Immature natural killer cell (primary cell): ENCODE measurements around the gene MAPK6. TPM values are rescaled to one million over a fixed set of nuclear protein-coding genes. Genes with fewer than 3 reads are reported as not detected.

Source experiments
- DNase-seq, 3 donors: peaks; one replicate each; pipeline ENCODE4 v3.0.0; 2022; ENCODE audit warnings: mixed read lengths in 1 of 3
- H3K27ac Mint-ChIP-seq, 6 donors: one replicate each; pipeline ENCODE4 v1.8.0; 2020; ENCODE audit warnings: mixed read lengths in 6 of 6, mild to moderate bottlenecking in 5 of 6, inconsistent platforms in 4 of 6, moderate library complexity in 3 of 6
- H3K27me3 Mint-ChIP-seq, 3 donors: one replicate each; pipeline ENCODE4 v1.8.0; 2020 to 2021; ENCODE audit warnings: low read depth in 3 of 3, mild to moderate bottlenecking in 3 of 3, mixed read lengths in 3 of 3, moderate library complexity in 3 of 3, inconsistent platforms in 1 of 3
- H3K36me3 Mint-ChIP-seq, 3 donors: one replicate each; pipeline ENCODE4 v1.8.0; 2020; ENCODE audit warnings: mixed read lengths in 3 of 3, inconsistent platforms in 2 of 3, mild to moderate bottlenecking in 2 of 3
- H3K4me1 Mint-ChIP-seq, 2 donors: one replicate each; pipeline ENCODE4 v1.8.0; 2020; ENCODE audit warnings: inconsistent platforms in 2 of 2, mild to moderate bottlenecking in 2 of 2, mixed read lengths in 2 of 2, moderate library complexity in 1 of 2
- H3K4me3 Mint-ChIP-seq, 5 donors: one replicate each; pipeline ENCODE4 v1.8.0; 2020; ENCODE audit warnings: mild to moderate bottlenecking in 5 of 5, mixed read lengths in 5 of 5, inconsistent platforms in 3 of 5, moderate library complexity in 3 of 5
- H3K9me3 Mint-ChIP-seq, 6 donors: one replicate each; pipeline ENCODE4 v1.8.0; 2020; ENCODE audit warnings: mild to moderate bottlenecking in 6 of 6, mixed read lengths in 6 of 6, inconsistent platforms in 4 of 6, moderate library complexity in 3 of 6
- polyA plus RNA-seq, 3 donors: library from polyadenylated mRNA; unstranded; fragments of 300-500 nt; fragmentation: Illumina TruSeq; gene quantifications; one replicate each; pipeline ENCODE4 v1.2.3, GENCODE V29; 2021

The MAPK6 gene
- polyA plus RNA-seq, 3 donors from 2014 or later = 2.4 to 5.1 (median 4.9) TPM

DNA sequence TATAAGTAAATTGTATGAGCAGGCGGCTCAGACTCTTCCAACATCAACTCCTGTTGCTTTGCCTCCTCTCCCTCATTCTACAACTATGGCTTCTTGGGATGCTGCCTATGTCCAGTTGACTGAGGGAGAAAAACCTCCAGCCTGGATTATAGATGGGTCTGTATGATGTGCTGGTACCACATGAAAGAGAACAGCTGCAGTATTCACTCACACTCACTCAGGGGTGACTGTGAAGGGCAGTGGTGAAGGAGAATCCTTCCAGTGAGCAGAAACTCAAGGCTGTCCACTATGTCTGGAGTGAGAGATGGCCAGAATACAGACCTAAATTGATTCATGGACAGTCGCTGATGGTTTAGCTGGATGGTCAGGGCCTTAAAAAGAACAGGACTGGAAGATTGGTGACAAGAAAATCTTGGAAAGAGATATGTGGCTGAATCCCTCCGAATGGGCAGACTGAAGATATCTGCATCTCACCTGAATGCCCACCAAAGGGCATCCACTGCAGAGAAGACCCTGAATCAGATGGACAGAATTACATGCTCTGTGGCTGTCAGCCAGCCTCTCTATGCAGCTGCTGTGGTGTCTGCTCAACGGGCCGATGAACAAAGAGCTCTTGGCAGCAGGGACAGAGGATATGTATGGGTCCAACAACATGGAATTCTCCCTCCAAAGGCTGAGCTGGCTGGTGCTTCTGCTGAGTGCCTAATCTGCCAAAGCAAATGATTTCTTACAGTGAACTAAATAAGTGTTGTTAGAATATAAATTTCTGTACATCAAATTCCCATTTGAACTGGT is 95.4 kb downstream of the MAPK6 start:
- H3K9me3 Mint-ChIP-seq = peaks cover 0 to 3% (median 0%) of the 10 kb centered on the region in 6 donors
- peaks cover 2 to 8% (median 7%) of the 10 kb centered on the region in 3 donors for H3K27me3 Mint-ChIP-seq
- no peak for DNase-seq
- H3K4me1 Mint-ChIP-seq = no peaks in the 10 kb centered on the region
- H3K27ac Mint-ChIP-seq = no peak overlapping the region
- H3K36me3 Mint-ChIP-seq = no peaks in the 10 kb centered on the region
- H3K4me3 Mint-ChIP-seq = no peak overlapping the region

DNA sequence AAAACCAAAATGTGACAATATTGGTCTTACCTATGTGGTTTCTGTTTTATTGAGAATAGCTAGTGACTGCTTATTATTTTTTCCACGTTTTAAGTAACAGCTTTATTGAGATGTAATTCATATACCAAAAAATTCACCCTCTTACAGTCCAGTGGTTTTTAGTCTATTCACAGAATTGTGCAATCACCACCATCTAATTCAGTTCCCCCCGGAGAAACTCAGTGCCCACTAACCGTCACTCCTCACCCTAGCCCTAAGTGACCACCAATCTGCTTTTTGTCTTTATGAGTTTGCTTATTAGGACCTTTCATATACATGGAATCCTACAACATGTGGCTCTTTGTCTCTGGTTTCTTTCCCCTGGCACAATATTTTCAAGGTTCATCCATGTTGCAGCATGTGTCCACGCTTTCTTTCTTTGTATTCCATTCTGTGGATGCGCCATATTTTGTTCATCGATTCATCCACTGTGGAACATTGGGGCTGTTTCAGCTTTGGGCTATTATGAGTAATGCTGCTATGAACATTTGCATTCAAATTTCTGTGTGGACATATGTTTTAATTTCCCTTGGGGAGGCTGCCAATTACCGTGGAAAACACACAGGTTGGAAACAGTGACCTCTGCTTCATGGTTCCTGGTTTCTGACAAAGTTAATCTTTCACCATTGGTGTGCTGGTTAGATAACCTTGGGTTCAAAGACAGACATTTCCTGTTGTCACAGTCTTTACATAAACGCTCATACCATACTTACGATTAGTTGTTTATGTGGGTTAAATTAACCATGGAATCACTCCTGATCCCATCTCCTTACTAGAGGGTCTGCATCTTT is 96.8 kb downstream of the MAPK6 start:
- no peaks in the 10 kb centered on the region for H3K4me1 Mint-ChIP-seq
- H3K27me3 Mint-ChIP-seq = peaks cover 2 to 8% (median 7%) of the 10 kb centered on the region in 3 donors
- DNase-seq = no peak
- no peak overlapping the region for H3K27ac Mint-ChIP-seq
- H3K36me3 Mint-ChIP-seq = no peaks in the 10 kb centered on the region
- H3K9me3 Mint-ChIP-seq = no peaks in the 10 kb centered on the region
- no peak overlapping the region for H3K4me3 Mint-ChIP-seq

Other genes with a start within 250 kb of the MAPK6 start
- gene TMOD3, start 189.6 kb upstream of the MAPK6 start, polyA plus RNA-seq = 10 to 100 TPM; 28.9 to 50.9 (median 38.7) TPM
- 10 to 100 TPM; 10.4 to 30.0 (median 16.2) TPM for gene LEO1, start 47.4 kb upstream of the MAPK6 start, polyA plus RNA-seq
- not detected for gene BCL2L10, start 93.6 kb downstream of the MAPK6 start, polyA plus RNA-seq
- gene GNB5, start 172.2 kb downstream of the MAPK6 start, polyA plus RNA-seq = 10 to 100 TPM; 19.0 to 23.6 (median 22.3) TPM